ENCODE measurements around the gene KRTAP20-1. TPM values are rescaled to one million over a fixed set of nuclear protein-coding genes. Genes with fewer than 3 reads are reported as not detected.

KRTAP20-1 gene, protein sequence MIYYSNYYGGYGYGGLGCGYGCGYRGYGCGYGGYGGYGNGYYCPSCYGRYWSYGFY
- total RNA-seq = not detected in 2 replicates

DNA sequence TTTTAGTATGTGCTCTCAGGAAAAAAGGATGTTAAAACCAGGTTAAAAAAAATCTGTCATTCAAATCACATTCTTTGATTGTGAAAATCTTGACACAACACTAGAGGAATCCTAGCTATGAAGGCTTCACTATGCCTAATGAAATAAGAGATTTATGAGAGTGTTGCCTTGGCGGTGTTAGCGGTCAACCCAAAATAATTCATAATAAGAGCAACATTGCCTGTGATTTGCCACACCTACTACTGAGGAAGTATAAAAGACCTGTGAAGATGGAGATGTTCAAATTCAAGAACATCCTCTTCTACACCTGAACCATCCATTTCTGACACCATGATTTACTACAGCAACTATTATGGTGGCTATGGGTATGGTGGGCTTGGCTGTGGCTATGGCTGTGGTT, at the start of gene KRTAP20-1:
TSS of gene KRTAP20-1 (plus strand) at position 301 of the 400 bp plus-strand sequence. CDS start at position 331, 30 bp downstream.

GRCh38 chr21:30590297-30590696, 25.9 kb upstream of the KRTAP20-1 start, which contains the start of gene KRTAP22-2:
KRTAP22-2 (minus strand) TSS chr21:30590397.

GRCh38 chr21:30592140-30592539, 24.1 kb upstream of the KRTAP20-1 start, which contains the start of gene KRTAP6-3:
KRTAP6-3 (plus strand) TSS chr21:30592440; CDS start chr21:30592446, 6 bp downstream.

DNA sequence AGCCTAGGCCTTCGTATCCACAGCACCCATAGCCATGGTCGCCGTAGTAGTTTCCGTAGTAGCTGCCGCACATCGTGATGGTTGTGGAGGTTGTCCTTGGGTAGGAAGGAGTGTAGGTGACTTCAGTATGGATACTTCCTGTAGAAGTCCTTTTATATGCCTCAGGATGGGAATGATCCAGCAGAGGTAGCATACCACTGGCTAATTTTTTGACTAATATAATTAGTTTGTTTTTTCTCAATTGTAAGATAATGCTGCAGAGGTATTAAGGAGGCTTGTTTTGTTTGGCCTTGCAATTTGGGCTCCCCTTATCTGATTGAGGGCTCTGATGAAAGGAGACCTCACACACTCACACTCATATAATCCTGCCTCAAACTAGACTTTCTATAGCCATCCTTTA, 17.4 kb upstream of the KRTAP20-1 start, which contains the start of gene KRTAP6-2:
TSS of gene KRTAP6-2 (minus strand) at position 101 of the 400 bp plus-strand sequence. CDS start at position 73, 28 bp downstream.

DNA sequence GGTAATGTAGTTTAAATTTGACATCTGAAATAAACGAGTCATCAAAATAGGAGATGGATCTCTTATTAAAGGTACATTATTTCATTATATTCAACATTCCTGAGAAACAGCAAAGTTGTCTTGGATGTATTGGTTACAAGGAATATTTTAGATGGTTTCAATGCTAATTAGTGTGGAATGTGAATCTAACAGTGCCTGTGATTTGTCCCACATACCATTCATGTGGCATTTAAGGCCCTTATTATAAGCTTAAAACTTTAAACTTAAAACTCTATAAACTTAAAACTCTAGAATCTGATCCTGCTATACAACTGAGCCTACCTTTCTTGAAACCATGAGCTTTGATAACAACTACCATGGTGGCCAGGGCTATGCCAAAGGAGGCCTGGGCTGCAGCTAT, 15.4 kb upstream of the KRTAP20-1 start, which contains the start of gene KRTAP22-1:
TSS of gene KRTAP22-1 (plus strand) at position 301 of the 400 bp plus-strand sequence.

DNA sequence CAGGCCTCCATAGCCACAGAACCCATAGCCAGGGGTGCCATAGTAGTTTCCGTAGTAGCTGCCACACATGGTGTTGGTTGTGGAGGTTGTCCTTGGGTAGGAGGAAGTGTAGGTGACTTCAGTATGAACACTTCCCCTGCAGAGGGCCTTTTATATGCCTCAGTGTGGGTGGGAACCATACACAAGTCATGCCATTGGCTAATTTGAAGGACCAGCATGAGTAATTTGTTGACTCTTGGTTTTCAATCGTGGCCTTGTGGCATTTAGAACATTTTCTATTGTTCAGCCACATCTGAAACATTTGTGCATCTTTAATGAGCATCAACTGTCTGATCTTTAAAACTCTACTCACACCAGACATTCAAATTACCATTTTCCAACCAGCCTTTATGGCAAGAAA, 2.4 kb upstream of the KRTAP20-1 start, which contains the start of gene KRTAP6-1:
TSS of gene KRTAP6-1 (minus strand) at position 95 of the 400 bp plus-strand sequence. CDS start at position 69, 26 bp downstream.

DNA sequence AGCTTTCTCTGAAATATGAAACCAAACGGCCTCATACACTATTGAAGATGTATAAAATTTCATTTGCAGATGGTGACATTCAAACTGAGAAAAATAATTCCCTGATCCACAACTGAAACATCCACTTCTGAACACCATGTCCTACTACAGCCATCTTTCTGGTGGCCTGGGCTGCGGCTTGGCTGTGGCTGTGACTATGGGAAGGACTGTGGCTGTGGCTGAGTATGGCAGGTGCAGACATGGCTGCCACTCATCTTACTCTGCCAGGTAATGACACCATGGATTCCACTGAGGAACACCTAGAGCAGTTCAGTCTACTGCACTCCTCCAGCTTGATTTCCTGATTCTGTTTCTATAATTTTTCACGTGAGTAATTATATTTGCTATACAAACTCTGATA, 4.3 kb downstream of the KRTAP20-1 start, which contains the start of gene KRTAP20-4:
TSS of gene KRTAP20-4 (plus strand) at position 106 of the 400 bp plus-strand sequence.

DNA sequence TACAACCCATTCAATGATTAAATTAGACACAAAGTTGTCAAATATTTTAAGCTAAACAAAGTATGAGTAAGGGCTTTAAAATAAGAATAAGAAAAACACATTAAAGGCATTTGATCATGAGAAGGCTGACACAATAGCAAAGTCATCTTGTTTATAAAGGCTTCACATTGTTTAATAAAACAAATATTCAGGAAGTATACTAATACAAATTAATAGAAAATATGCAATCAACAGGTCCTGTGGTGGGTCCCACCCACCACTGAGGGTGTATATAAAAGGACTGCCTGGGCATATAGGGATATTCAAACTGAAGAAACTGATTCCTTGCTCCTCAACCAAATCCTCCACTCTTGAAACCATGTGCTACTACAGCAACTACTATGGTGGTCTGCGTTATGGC, 18.7 kb downstream of the KRTAP20-1 start, which contains the start of gene KRTAP20-2:
TSS of gene KRTAP20-2 (plus strand) at position 301 of the 400 bp plus-strand sequence. CDS start at position 359, 58 bp downstream.

DNA sequence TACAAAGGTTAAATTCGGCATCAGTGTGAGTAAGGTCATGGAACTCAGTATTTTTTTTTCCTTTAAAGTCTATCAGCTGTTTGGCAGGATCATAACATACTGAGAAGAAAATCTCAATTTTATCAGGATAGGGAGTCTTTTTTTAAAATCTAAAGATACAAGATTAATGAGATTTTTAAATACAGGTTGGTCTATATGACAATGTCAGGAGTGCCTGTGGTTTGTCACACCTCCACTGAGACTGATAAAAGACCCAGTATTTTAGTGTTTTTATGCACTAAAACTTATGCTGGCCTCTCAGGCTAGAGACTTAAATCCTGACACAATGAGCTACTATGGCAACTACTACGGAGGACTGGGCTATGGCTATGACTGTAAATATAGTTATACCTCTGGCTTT, 26.3 kb downstream of the KRTAP20-1 start, which contains the start of gene KRTAP20-3:
TSS of gene KRTAP20-3 (plus strand) at position 301 of the 400 bp plus-strand sequence.

Other genes starting within 250 kb of the KRTAP20-1 start
- not detected in 2 replicates for gene KRTAP13-2, start 244.2 kb upstream of the KRTAP20-1 start, total RNA-seq
- gene KRTAP13-1, start 220.4 kb upstream of the KRTAP20-1 start, total RNA-seq = not detected in 2 replicates
- not detected in 2 replicates for gene KRTAP13-3, start 190.5 kb upstream of the KRTAP20-1 start, total RNA-seq
- not detected in 2 replicates for gene KRTAP13-4, start 186.2 kb upstream of the KRTAP20-1 start, total RNA-seq
- gene KRTAP15-1, start 176.2 kb upstream of the KRTAP20-1 start, total RNA-seq = not detected in 2 replicates
- not detected in 2 replicates for gene KRTAP19-1, start 136.1 kb upstream of the KRTAP20-1 start, total RNA-seq
- gene KRTAP19-2, start 129.0 kb upstream of the KRTAP20-1 start, total RNA-seq = not detected in 2 replicates
- not detected in 2 replicates for gene KRTAP19-3, start 124.4 kb upstream of the KRTAP20-1 start, total RNA-seq
- not detected in 2 replicates for gene KRTAP19-4, start 119.3 kb upstream of the KRTAP20-1 start, total RNA-seq
- not detected in 2 replicates for gene KRTAP19-5, start 114.3 kb upstream of the KRTAP20-1 start, total RNA-seq
- gene KRTAP19-6, start 74.6 kb upstream of the KRTAP20-1 start, total RNA-seq = not detected in 2 replicates
- gene KRTAP19-7, start 55.1 kb upstream of the KRTAP20-1 start, total RNA-seq = not detected in 2 replicates
- gene KRTAP22-2, start 26.0 kb upstream of the KRTAP20-1 start, total RNA-seq = not detected in 2 replicates
- gene KRTAP6-3, start 24.0 kb upstream of the KRTAP20-1 start, total RNA-seq = not detected in 2 replicates
- not detected in 2 replicates for gene KRTAP6-2, start 17.5 kb upstream of the KRTAP20-1 start, total RNA-seq
- gene KRTAP22-1, start 15.3 kb upstream of the KRTAP20-1 start, total RNA-seq = not detected in 2 replicates
- gene KRTAP6-1, start 2.5 kb upstream of the KRTAP20-1 start, total RNA-seq = not detected in 2 replicates
- not detected in 2 replicates for gene KRTAP20-4, start 4.2 kb downstream of the KRTAP20-1 start, total RNA-seq
- not detected in 2 replicates for gene KRTAP20-2, start 18.8 kb downstream of the KRTAP20-1 start, total RNA-seq
- not detected in 2 replicates for gene KRTAP20-3, start 26.4 kb downstream of the KRTAP20-1 start, total RNA-seq
- gene KRTAP21-3, start 102.4 kb downstream of the KRTAP20-1 start, total RNA-seq = not detected in 2 replicates
- gene KRTAP21-2, start 130.8 kb downstream of the KRTAP20-1 start, total RNA-seq = not detected in 2 replicates
- not detected in 2 replicates for gene KRTAP21-1, start 139.0 kb downstream of the KRTAP20-1 start, total RNA-seq
- gene KRTAP8-1, start 196.8 kb downstream of the KRTAP20-1 start, total RNA-seq = not detected in 2 replicates
- gene KRTAP7-1, start 213.3 kb downstream of the KRTAP20-1 start, total RNA-seq = not detected in 2 replicates